ENCODE data around the gene DEFB113. TPM values are rescaled to one million over a fixed set of nuclear protein-coding genes. Genes with fewer than 3 reads are reported as not detected.

Gene DEFB113, protein sequence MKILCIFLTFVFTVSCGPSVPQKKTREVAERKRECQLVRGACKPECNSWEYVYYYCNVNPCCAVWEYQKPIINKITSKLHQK
- not detected in 2 replicates for total RNA-seq (2014; rRNA removed; shearing (Covaris generic); ENCODE audit: low replicate concordance)

DNA sequence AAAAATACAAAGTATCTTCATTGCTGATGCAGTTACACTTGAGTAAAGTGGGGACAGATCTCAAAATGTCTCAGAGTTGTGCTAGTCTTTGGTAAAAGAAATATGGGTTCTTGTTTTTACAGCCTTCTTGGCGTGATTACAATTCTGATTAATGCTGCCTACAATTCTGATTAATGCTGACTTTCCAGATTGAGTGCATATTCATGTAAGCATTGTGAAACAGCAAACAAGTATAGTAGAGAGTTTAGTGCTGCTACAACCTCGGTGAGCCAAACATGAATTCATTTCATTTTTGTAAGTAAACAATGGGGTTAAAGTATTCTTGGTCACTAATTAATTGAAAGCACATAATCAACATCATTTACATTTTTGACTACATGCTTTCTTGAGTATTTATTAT lies at the start of gene DEFB113:
Gene DEFB113, minus strand, starts transcription at position 21 of the 400 bp plus-strand sequence. Its CDS starts 0 bp downstream, at position 21.
- DNase-seq (ENCODE audit: low read depth), result no peak
- in situ Hi-C loops (cut with HindIII; ENCODE audit: low pct_unique_long_range_greater_than_20kb, low sequenced_read_pairs), result no loop called here

DNA sequence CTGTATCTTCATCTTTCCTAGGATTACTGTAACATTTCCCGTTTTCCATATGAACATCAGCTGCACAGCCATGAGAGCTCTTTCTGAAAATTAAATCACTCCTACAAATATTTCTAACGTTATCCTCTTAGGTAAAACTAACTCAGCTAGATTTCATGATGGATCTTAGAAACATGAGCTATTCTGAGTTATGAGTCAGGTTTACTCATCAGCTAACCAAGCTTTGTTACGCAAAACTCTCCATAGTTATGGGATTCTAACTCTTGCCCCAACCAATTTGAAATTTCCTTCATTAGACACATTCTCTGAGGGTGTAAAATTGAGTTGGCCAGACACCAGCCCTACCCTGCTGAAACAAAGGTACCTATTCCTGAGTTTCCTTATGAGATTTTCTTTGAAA lies 38.4 kb upstream of the DEFB113 start:
- DNase-seq (ENCODE audit: low read depth), result no peak
- in situ Hi-C loops (cut with HindIII; ENCODE audit: low pct_unique_long_range_greater_than_20kb, low sequenced_read_pairs), result no loop called here

DNA sequence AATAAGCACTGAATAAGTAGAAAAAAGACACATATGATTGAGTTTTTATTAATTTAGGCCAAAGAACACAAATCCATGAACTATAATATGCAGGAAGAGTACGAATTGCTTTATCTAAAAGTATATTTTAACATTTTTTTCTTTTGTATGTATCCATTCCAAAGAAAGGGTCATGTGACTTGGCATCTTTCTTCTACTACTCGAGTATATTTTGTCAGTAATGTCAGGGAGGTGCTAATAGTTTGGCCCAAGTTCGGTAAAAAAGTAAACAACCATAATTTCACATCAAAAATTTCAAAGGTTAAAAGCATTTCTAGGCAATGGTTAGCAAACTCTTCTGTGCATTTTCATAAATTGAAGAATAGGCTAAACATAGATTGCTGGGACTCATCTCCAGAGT lies 33.7 kb upstream of the DEFB113 start:
- no peak for DNase-seq (ENCODE audit: low read depth)
- in situ Hi-C loops (cut with HindIII; ENCODE audit: low pct_unique_long_range_greater_than_20kb, low sequenced_read_pairs), result no loop called here

DNA sequence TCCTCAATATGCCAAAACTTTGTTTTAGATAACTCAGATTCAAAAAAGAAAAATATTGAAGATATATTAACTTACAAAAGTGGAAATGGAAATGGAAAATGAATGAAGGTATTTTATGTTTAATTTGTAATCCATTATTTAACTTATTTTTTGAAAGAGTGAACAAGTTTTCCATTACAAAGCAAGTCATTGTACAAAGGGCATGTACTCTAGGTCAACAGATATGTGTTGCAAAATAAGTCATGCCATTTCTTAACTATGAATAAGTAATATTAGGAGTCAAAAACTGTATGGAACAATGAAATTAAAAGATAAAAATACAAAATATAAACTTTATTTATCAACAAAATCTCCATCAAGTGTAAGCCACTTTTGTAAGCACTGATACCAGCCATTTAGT lies 25.9 kb upstream of the DEFB113 start:
- DNase-seq (ENCODE audit: low read depth), result no peak
- in situ Hi-C loops (cut with HindIII; ENCODE audit: low pct_unique_long_range_greater_than_20kb, low sequenced_read_pairs), result no loop called here

DNA sequence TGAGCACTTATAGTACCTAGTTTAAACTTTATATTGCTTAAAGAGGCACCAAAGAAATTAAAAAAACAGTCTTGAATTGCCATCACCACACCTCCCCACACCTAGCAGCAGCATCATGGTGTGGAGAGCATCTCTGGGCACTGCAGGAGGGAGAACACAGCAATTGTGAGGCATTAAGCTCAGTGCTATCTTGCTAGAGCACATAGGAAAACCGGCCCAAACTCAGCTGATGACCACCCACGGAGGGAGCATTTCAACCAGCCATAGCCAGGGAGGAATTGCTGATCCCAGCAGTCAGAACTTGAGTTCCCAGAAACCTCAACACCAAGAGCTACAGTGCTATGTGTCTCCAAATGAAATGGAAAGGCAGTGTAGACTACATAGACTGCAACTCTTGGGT lies 19.5 kb upstream of the DEFB113 start:
- in situ Hi-C loops (cut with HindIII; ENCODE audit: low pct_unique_long_range_greater_than_20kb, low sequenced_read_pairs), result no loop called here
- DNase-seq (ENCODE audit: low read depth), result no peak

DNA sequence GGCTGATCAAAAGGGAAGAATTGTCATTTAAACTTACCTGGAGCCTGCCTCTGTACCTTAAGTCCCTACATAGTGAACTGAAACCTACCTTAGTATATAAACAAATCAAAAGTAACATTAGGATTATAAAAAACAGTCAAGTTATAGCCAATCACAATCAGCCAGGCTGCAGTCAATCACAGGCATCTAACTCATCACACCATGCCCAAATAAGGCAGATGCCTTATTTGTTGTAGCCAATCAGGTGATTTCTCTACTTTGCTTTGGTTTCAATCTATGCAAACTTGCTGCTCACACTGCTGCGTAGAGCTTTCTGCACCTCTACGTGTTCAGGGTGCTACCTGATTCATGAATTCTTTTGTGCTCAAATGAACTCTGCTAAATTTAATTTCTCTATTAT lies 18.3 kb upstream of the DEFB113 start:
- in situ Hi-C loops (cut with HindIII; ENCODE audit: low pct_unique_long_range_greater_than_20kb, low sequenced_read_pairs), result no loop called here

DNA sequence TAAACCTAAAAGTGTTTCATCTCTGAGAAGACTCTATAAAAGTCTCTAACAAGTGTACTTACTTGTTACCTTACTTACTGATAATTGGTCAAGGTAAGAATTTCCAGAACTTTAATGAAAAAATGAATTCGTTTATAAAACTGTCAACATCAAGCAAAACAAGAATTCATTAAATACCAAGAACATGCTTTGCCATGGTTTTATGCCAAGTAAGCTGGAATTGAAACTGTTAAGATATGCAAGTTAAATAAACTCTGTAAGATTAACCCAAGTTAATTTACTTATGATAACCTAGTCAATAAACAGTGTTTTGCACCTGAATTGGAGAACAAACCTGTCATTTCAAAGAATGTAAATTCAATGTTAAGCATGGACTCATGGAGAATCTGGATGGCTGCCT lies 17.1 kb upstream of the DEFB113 start:
- DNase-seq (ENCODE audit: low read depth), result no peak
- in situ Hi-C loops (cut with HindIII; ENCODE audit: low pct_unique_long_range_greater_than_20kb, low sequenced_read_pairs), result no loop called here

More for the DNA sequence above, 18.3 kb upstream of the DEFB113 start:
- no peak for DNase-seq (ENCODE audit: low read depth)

DNA sequence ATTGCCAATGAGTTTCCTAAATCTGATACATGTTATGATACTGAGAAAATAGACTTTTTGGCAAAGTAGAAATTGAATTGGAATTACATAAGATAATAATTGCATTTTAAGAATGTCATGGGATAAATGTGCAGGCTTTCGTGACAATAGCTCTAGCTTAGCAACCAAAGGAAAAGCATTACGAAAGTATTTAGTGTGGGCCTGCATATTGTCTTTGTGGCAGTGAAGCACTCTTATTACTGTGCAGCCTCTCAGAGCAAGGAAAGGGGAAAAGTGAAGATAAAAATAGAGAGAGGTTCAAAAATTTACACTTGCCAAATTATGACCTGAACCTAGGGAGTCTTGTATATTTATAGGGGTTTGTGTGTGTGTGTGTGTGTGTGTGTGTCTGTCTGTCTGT lies 12.6 kb upstream of the DEFB113 start:
- DNase-seq (ENCODE audit: low read depth), result no peak
- in situ Hi-C loops (cut with HindIII; ENCODE audit: low pct_unique_long_range_greater_than_20kb, low sequenced_read_pairs), result no loop called here

DNA sequence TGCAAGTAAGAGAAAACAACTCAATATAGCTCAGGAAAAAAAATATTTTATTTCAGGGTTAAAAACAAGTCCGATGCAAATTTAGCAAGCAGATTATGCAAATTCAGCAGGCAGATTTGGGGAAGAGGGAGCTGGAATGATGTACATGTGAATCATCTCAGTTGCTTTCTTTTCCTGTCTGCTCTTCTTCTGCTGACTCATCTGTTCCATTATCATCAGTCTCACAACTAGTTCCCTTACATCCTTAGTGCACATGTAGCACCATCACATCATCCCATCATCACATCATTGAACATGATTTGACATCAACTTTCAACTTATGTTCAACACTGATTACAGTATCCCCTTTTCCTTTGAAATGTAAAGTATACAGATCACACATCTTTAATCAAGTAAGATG lies 11.5 kb upstream of the DEFB113 start:
- DNase-seq (ENCODE audit: low read depth), result no peak
- in situ Hi-C loops (cut with HindIII; ENCODE audit: low pct_unique_long_range_greater_than_20kb, low sequenced_read_pairs), result no loop called here

DNA sequence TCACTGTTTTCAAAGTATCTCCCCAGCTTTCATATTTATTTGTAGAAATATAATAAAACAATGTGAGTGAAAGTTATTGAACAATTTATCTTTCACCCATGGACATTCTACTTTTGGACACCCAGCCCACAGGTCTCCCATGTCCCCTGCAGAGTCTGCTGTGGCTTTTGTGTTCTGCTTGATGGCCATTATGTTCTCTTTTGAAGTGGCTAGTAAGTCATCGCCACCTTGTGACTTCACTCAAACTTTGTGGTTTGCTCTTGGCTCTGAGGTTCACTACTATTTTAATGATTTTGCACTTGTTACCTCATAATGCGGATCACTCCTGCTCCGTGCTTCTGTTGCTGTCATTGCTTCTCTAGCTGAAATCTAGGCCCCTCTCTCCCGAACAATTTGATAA lies 10.2 kb upstream of the DEFB113 start:
- no peak for DNase-seq (ENCODE audit: low read depth)

DNA sequence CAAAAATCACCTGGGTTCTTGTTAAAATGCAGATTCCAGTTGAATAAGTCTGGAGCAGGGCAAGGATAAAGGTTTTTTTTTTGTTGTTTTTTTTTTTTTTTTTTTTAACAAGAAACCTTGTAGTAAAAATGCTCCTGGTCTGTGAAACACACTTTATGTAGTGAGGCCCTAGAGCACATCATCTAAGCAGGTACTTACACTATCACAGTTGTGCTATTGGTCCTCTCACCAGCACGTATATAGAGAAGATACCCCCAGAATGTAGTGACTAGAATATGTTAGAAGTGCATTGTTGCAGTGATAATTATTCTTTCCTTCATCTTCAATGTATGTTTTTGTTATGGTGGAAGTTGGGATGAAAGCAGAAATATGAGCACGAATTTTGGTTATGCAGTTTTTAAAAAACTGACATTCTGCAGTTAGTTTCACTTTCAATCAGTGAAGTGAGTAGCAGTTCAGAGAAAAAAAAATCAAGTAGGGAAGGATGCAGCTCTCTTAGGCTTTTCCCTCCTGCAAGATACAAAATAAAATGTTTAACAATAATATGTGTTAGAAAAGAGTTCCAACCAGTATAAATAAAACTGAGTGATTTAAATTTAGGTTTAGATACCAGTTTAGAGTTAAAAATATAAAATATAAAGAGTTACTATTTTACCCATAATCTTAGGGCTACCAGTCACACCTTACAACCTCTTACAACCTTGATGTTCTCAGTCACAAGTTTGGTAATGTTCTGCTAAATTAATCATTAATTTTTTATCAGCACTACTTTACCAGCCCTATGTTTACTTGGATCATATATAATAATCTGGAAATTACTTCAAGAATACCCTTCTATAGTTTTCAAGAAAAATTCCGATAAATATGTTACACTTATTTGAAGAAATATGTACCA lies 9.2 kb upstream of the DEFB113 start:
- DNase-seq (ENCODE audit: low read depth), result no peak
- in situ Hi-C loops (cut with HindIII; ENCODE audit: low pct_unique_long_range_greater_than_20kb, low sequenced_read_pairs), result no loop called here

More for the DNA sequence above, 10.2 kb upstream of the DEFB113 start:
- in situ Hi-C loops (cut with HindIII; ENCODE audit: low pct_unique_long_range_greater_than_20kb, low sequenced_read_pairs), result no loop called here

DNA sequence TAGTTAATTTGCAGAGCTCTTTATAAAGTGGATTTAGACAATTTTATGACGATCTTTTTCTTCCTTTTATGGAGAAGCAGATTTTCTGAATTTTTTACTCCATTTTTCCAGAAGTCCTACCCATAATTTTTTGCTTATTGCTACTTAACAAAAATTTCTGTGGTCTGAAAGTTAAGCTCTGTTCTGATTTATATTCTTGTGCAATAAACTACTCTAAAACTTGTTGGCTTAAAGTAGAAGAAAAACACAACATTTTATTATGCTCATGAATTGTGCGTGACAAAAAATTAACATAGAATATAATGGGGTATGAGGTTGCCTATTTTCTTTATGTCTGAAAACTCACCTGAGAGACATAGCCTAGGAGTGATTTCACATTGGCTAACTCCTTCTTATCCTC lies 2.6 kb downstream of the DEFB113 start:
- DNase-seq (ENCODE audit: low read depth), result no peak
- in situ Hi-C loops (cut with HindIII; ENCODE audit: low pct_unique_long_range_greater_than_20kb, low sequenced_read_pairs), result no loop called here

DNA sequence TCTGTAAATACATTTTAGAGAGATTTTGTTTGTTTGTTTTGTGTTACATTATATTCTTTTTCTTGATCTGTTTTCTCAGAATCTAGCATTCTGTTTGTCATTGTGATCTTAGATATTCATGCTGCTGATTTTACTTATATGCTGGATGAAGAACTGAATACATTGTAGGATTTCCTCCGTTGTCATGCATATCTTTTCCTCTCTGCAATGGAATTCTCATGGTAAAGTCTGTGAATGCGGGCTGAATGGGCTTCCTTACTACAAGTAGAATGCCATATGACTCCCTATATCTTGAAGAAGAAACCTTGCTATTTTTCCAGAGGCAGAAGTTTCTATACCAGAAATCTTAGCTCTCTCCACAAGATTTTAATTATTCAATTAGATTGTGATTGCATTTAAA lies 3.1 kb downstream of the DEFB113 start:
- in situ Hi-C loops (cut with HindIII; ENCODE audit: low pct_unique_long_range_greater_than_20kb, low sequenced_read_pairs), result no loop called here
- no peak for DNase-seq (ENCODE audit: low read depth)

DNA sequence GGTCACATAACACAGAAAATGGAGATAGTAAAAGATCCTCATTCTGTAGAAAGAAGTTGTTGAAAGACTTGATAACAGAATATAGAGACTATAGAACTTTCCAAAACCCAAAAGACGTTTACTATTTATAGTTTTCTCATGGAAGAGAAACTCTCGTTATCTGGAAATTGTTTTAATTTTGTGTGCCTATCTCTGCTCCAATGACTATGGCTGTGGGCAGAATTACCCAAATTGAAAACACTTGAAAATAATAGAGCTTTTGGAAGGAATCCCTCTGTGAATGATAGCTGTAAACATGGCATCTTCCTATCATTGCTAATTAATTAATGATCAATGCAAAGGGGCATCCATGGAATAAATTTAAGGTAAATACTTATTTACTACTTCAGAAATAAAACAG lies 5.4 kb downstream of the DEFB113 start, which contains the start of gene DEFB114:
Gene DEFB114, minus strand, starts transcription at position 101 of the 400 bp plus-strand sequence. Its CDS starts 59 bp downstream, at position 42.
- no peak for DNase-seq (ENCODE audit: low read depth)
- in situ Hi-C loops (cut with HindIII; ENCODE audit: low pct_unique_long_range_greater_than_20kb, low sequenced_read_pairs), result no loop called here

DNA sequence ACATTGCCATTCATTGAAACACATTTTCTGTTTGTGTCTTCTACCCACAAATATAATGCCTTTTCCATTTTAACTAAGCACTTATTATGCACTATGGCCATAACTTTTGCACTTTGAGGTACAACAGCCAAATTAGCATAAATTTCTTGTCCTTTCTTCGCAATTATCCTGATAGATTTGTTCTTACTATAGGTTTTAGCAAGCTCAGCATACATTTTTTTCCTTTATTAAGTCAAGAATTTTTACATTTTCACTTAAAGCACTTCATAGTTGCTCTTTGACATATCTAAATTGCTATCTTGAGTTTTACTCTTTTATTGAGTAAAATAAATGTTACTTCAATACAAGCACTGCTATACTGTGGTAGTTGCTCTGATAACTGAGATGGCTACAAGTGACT lies 11.2 kb downstream of the DEFB113 start:
- in situ Hi-C loops (cut with HindIII; ENCODE audit: low pct_unique_long_range_greater_than_20kb, low sequenced_read_pairs), result no loop called here
- DNase-seq (ENCODE audit: low read depth), result no peak

DNA sequence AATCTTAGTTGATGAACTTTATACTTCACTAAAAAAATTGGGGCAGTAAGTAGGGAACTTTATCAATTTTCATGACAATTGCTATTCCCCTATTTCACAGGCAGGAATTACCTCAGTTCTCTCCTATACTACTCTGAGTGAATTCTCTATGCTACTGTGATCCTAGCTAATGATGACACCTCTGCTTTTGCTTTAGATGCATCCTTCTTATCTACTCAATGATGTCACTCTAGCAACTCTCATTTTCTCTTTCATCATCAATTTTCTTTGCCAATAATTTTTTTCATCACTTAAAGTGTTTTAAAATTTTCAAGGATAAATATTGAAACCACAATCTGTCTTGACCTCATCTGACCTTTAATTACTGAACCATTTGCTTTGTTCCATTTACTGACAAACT lies 13.6 kb downstream of the DEFB113 start:
- DNase-seq (ENCODE audit: low read depth), result no peak
- in situ Hi-C loops (cut with HindIII; ENCODE audit: low pct_unique_long_range_greater_than_20kb, low sequenced_read_pairs), result no loop called here

DNA sequence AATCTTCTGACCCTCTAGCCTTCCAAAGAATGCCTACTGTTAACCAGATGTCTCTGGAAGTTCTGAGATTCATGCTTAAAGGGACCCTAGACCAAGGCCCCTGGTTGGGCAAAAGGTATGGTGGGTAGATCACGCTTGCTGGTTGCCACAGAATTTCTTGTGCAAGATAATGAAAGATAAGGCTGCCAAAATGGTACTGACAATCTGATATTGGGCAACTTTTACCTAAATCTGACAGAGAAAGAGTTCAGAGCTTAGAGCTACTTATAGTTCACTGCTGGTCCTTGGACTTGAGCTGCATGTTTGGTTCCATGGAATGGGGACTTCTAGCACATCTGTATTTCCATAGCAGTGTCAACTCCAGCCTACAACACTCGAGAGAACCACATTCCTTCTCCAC lies 17.5 kb downstream of the DEFB113 start:
- no peak for DNase-seq (ENCODE audit: low read depth)
- in situ Hi-C loops (cut with HindIII; ENCODE audit: low pct_unique_long_range_greater_than_20kb, low sequenced_read_pairs), result no loop called here

DNA sequence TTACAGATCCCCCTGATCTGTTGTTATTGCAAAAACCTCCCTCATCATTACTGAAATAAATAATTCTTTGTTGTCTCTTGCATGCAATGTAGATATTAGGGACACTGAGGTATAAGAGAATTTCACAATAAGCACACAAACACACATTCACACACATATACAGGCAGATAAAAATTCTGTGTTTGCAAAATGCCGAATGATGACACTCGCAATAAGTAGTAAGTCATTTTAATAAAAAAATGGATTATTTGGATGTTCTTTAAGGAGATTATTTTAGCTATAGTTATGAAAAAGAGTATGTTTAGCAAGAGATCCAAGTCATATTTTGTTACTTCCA lies 19.0 kb downstream of the DEFB113 start:
- no peak for DNase-seq (ENCODE audit: low read depth)
- in situ Hi-C loops (cut with HindIII; ENCODE audit: low pct_unique_long_range_greater_than_20kb, low sequenced_read_pairs), result no loop called here

DNA sequence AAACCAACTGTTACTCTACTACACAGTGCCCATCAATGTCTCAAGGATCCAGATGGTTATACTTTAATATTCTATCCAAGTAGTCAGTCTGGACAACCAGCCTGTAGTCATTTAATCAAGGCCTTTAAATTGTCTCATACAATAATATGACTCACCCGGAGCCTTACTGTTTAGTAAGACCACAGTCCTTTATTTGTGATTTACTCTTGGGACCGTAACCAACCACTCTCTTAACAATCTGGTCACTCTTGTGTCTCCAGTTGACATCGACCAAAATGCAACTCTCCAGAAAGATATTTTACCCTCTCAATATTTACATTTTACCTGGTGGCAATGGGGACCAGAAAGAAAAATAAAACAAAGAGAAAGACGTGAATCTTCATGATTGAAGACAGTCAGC lies 20.4 kb downstream of the DEFB113 start:
- in situ Hi-C loops (cut with HindIII; ENCODE audit: low pct_unique_long_range_greater_than_20kb, low sequenced_read_pairs), result no loop called here
- DNase-seq (ENCODE audit: low read depth), result no peak

DNA sequence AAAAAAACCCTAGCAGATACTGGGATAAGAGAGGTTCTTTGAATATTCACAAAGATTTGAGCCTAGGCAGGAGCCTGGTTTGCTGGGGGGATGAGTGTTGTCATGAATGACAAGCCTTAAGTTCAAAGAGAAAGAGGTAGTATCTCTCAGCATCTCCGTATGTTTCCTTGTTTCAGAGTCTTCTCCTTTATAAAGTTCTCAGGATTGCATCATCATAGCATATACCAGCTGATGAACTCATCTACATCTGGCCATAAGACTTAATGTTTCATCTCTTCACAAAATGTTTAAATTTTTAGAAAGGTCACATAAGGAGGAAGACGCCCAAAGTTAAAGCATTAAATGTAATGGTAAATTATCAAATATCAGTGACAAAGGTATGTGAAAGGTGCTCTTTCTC lies 22.6 kb downstream of the DEFB113 start:
- no peak for DNase-seq (ENCODE audit: low read depth)
- in situ Hi-C loops (cut with HindIII; ENCODE audit: low pct_unique_long_range_greater_than_20kb, low sequenced_read_pairs), result no loop called here
